IMR-90 (cell line): Measurements from ENCODE around the gene PPARGC1A. TPM values are rescaled to one million over a fixed set of nuclear protein-coding genes. Genes with fewer than 3 reads are reported as not detected.

Experiments
- ATAC-seq: fragments of 200-7000 bp; cut with Tn5 transposase; 2 replicates; pipeline ENCODE4 v1.9.1; 2020; ENCODE audit warnings: low read depth, mild to moderate bottlenecking, moderate library complexity
- BruUV-seq: library from RNA; stranded (reverse); fragments of 400-500 nt; replicated peaks from 2 replicates; lab custom pipeline; 2021; lab: Mats Ljungman, UMichigan
- CTCF ChIA-PET: fragments of 300-600 bp; formaldehyde crosslinking; extraction: SDS; loops from one replicate; lab custom pipeline; 2021; ENCODE audit warnings: antibody characterized with exemption; lab: Yijun Ruan, JAX
- POLR2A ChIA-PET: fragments of 300-600 bp; sonication (Branson Sonifier 250); formaldehyde crosslinking; loops from one replicate; lab custom pipeline; 2022; ENCODE audit warnings: antibody characterized with exemption; ENCODE audit not compliant: unreplicated experiment; lab: Charles Lee
- DNase-seq: peaks from one replicate; pipeline ENCODE4 v3.0.0; 2013
- H2AFZ ChIP-seq: replicated peaks from 2 replicates; pipeline ENCODE3; 2013; ENCODE audit warnings: low read length, mild to moderate bottlenecking; ENCODE audit not compliant: poor library complexity
- H2AK5ac ChIP-seq: 2 replicates; pipeline ENCODE4 v1.6.1; 2013; ENCODE audit warnings: low read depth, low read length, inconsistent platforms
- H2AK9ac ChIP-seq: replicated peaks from 2 replicates; pipeline ENCODE3; 2013; ENCODE audit warnings: mild to moderate bottlenecking, low read depth, low read length, moderate library complexity; ENCODE audit not compliant: poor library complexity
- H2BK120ac ChIP-seq: 2 replicates; pipeline ENCODE4 v1.6.1; 2013; ENCODE audit warnings: low read depth, low read length, inconsistent platforms
- H2BK15ac ChIP-seq: 3 replicates; pipeline ENCODE4 v1.6.1; 2013; ENCODE audit warnings: low read depth, low read length, inconsistent platforms
- H2BK20ac ChIP-seq: 2 replicates; pipeline ENCODE4 v1.6.1; 2013; ENCODE audit warnings: low read depth, mild to moderate bottlenecking, inconsistent platforms, low read length, moderate library complexity
- H2BK5ac ChIP-seq: 2 replicates; pipeline ENCODE4 v1.6.1; 2013; ENCODE audit warnings: mild to moderate bottlenecking, low read depth, low read length, inconsistent platforms; ENCODE audit not compliant: poor library complexity, severe bottlenecking
- H3K14ac ChIP-seq: replicated peaks from 2 replicates; pipeline ENCODE4 v1.6.1; 2013; ENCODE audit warnings: low read depth, low read length, inconsistent platforms
- H3K18ac ChIP-seq: 2 replicates; pipeline ENCODE4 v1.6.1; 2013; ENCODE audit warnings: low read depth, low read length, control low read depth
- H3K23ac ChIP-seq: 2 replicates; pipeline ENCODE4 v1.6.1; 2013; ENCODE audit warnings: low read depth, low read length, inconsistent platforms
- H3K27ac ChIP-seq: 2 replicates; pipeline ENCODE4 v1.5.1; 2013; ENCODE audit warnings: mild to moderate bottlenecking, control low read depth, low read length; ENCODE audit not compliant: insufficient read depth
- H3K27me3 ChIP-seq: 2 replicates; pipeline ENCODE4 v1.6.1; 2013; ENCODE audit warnings: low read length; ENCODE audit not compliant: control insufficient read depth, insufficient read depth
- H3K36me3 ChIP-seq: 2 replicates; pipeline ENCODE4 v1.6.1; 2013; ENCODE audit warnings: low read length, mixed read lengths; ENCODE audit not compliant: control insufficient read depth, insufficient read depth
- H3K4ac ChIP-seq: 2 replicates; pipeline ENCODE4 v1.6.1; 2013; ENCODE audit warnings: low read depth, low read length, inconsistent platforms
- H3K4me1 ChIP-seq: 2 replicates; pipeline ENCODE4 v1.6.1; 2013; ENCODE audit warnings: low read length, mixed read lengths; ENCODE audit not compliant: control insufficient read depth, insufficient read depth
- H3K4me2 ChIP-seq: 2 replicates; pipeline ENCODE4 v1.6.1; 2013; ENCODE audit warnings: low read depth, mild to moderate bottlenecking, control low read depth, low read length, moderate library complexity
- H3K4me3 ChIP-seq: 2 replicates; pipeline ENCODE4 v1.5.1; 2013; ENCODE audit warnings: low read depth, mild to moderate bottlenecking, control low read depth, low read length, moderate library complexity; ENCODE audit not compliant: insufficient read depth
- H3K56ac ChIP-seq: 2 replicates; pipeline ENCODE4 v1.6.1; 2013; ENCODE audit warnings: low read length, inconsistent platforms; ENCODE audit not compliant: insufficient read depth; ENCODE audit errors: extremely low read depth
- H3K79me1 ChIP-seq, 2 experiments: 2 replicates each; pipeline ENCODE4 v1.6.1; 2013; ENCODE audit warnings: low read length in 2 of 2, inconsistent platforms in 1 of 2, low read depth in 1 of 2
- H3K9ac ChIP-seq: 2 replicates; pipeline ENCODE4 v1.6.1; 2013; ENCODE audit warnings: low read depth, low read length, control low read depth
- H3K9me1 ChIP-seq: 2 replicates; pipeline ENCODE4 v1.6.1; 2013; ENCODE audit warnings: low read length, inconsistent platforms; ENCODE audit not compliant: insufficient read depth
- H3K9me3 ChIP-seq: 2 replicates; pipeline ENCODE4 v1.6.1; 2013; ENCODE audit warnings: low read length; ENCODE audit not compliant: control insufficient read depth, insufficient read depth
- H4K20me1 ChIP-seq: 2 replicates; pipeline ENCODE4 v1.6.1; 2013; ENCODE audit warnings: low read length, inconsistent platforms; ENCODE audit not compliant: insufficient read depth
- H4K5ac ChIP-seq: 2 replicates; pipeline ENCODE4 v1.6.1; 2013; ENCODE audit warnings: mild to moderate bottlenecking, low read depth, low read length, control low read depth
- H4K8ac ChIP-seq, 2 experiments: 2 replicates each; pipeline ENCODE4 v1.6.1; 2013; ENCODE audit warnings: low read depth in 2 of 2, low read length in 2 of 2, control low read depth in 1 of 2, inconsistent platforms in 1 of 2
- H4K91ac ChIP-seq: 2 replicates; pipeline ENCODE4 v1.6.1; 2013; ENCODE audit warnings: low read depth, low read length, inconsistent platforms; ENCODE audit not compliant: insufficient read depth
- BHLHE40 ChIP-seq: fragments of 150-350 bp; IDR thresholded peaks from 2 replicates; pipeline ENCODE4 v1.6.1; 2016; ENCODE audit warnings: mild to moderate bottlenecking, low read depth, low read length
- CHD1 ChIP-seq: IDR thresholded peaks from 2 replicates; pipeline ENCODE4 v1.6.1; 2012; ENCODE audit warnings: low read depth, low read length, improper control_type of control experiment
- ELK1 ChIP-seq: fragments of 150-350 bp; IDR thresholded peaks from 2 replicates; pipeline ENCODE4 v1.6.1; 2016; ENCODE audit warnings: low read depth, mild to moderate bottlenecking, low read length, moderate library complexity, borderline replicate concordance
- MAZ ChIP-seq: IDR thresholded peaks from 2 replicates; pipeline ENCODE4 v1.6.1; 2012; ENCODE audit warnings: low read depth, mild to moderate bottlenecking, low read length, improper control_type of control experiment, moderate library complexity, borderline replicate concordance
- MXI1 ChIP-seq: IDR thresholded peaks from 2 replicates; pipeline ENCODE4 v1.6.1; 2012; ENCODE audit warnings: low read depth, mild to moderate bottlenecking, low read length, moderate library complexity, borderline replicate concordance
- RCOR1 ChIP-seq: IDR thresholded peaks from 2 replicates; pipeline ENCODE4 v1.6.1; 2012; ENCODE audit warnings: mild to moderate bottlenecking, low read length, improper control_type of control experiment; ENCODE audit not compliant: insufficient replicate concordance
- WGBS, 2 experiments: methylation state at CpG; one replicate each; pipeline versions ENCODE4 v1.1.5 to v1.1.7; 2013; ENCODE audit warnings: missing lambda C conversion rate in 2 of 2; ENCODE audit not compliant: insufficient read length in 1 of 2; ENCODE audit errors: extremely low coverage in 2 of 2; 5-methylcytosine and 5-hydroxymethylcytosine counted together
- dilution Hi-C: fragments of 300-500 bp; cut with HindIII; formaldehyde crosslinking; loops from one replicate; pipeline ENCODE4 v1.14.3; 2018; ENCODE audit warnings: low sequenced_read_pairs; ENCODE audit not compliant: unreplicated experiment
- in situ Hi-C: fragments of 300-500 bp; cut with MboI; formaldehyde crosslinking; loops from 3 replicates; pipeline ENCODE4 v1.14.3; 2019; ENCODE audit warnings: low sequenced_read_pairs, inconsistent platforms, mixed read lengths
- intact Hi-C: fragments of 100-400 bp; cut with micrococcal nuclease; formaldehyde crosslinking; loops from 2 replicates; pipeline ENCODE4 v1.10.0; 2022
- polyA plus RNA-seq, 3 experiments: library from polyadenylated mRNA; depleted of rRNA; stranded (reverse); fragments of >200 nt; gene quantifications; 2 replicates each; pipeline ENCODE4 v1.2.3, GENCODE V29; 2012; ENCODE audit warnings: low replicate concordance in 1 of 3
- total RNA-seq: library from RNA; depleted of rRNA; stranded (reverse); fragments of >200 nt; gene quantifications from 2 replicates; pipeline ENCODE4 v1.2.3, GENCODE V29; 2012

PPARGC1A gene
- total and polyA plus RNA-seq, 2 of the 4 experiments (the other 2 are of a cell fraction) = under 0.01 to 0.03 TPM

DNA sequence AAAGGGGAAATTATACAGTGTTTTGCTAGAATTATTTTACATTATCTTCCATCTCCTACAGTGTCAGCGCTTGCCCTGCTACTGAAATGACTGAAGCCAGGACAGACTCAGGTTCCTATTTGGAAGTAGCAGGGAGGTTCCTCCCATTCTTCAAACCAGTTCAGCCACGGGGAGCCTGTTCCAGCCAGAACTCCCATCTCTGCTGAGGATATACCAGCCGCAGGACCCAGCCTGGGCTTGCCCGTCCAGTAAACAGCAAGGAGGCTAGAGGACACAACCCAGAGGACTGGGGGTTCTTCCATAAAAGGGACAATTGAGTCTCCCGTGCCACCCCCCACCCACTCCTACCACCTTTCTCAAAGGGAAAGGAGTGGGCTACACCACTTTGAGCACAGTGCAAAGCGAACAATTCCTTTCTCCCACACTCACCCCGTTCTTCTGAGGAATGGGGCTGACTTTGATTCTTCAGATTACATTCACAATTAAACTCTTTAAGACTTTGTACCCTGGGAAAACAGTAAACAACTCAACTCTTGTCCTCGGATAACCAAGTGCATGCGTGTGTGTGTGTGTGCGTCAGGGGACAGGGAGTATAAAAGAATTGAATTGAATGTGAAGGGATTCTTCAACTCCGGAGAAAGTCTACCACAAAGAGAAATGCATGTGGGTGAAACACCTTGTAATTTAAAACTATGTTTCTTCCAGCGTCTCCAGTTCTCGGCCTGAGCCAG lies 31.0 kb upstream of the PPARGC1A start:
- CTCF ChIA-PET = no interaction called here
- H3K9me3 ChIP-seq = no peaks in the 10 kb centered on the region
- in situ Hi-C loops = no loop called here

More for the DNA sequence above, 31.0 kb upstream of the PPARGC1A start:
- Histone ChIP-seq H4K20me1 (no peaks in the 10 kb centered on the region), H3K56ac (no peak overlapping the region), H2BK15ac (no peak overlapping the region), H4K5ac (no peak overlapping the region), H3K27ac (no peak overlapping the region), H3K27me3 (no peaks in the 10 kb centered on the region; the same call in 1 of the 2 replicates), H3K14ac (no peak overlapping the region), H2BK5ac (no peak overlapping the region), H3K9me1 (no peaks in the 10 kb centered on the region), H3K4me1 (no peaks in the 10 kb centered on the region), H3K18ac (no peak overlapping the region), H4K8ac (no peak overlapping the region), H3K4me3 (no peak overlapping the region), H2BK20ac (no peak overlapping the region), H3K4ac (no peak overlapping the region), H2BK120ac (no peak overlapping the region), H2AFZ (no peak overlapping the region), H2AK9ac (no peak overlapping the region), H3K4me2 (no peak overlapping the region), H3K9ac (no peak overlapping the region), H3K79me1 (no peaks in the 10 kb centered on the region), H2AK5ac (no peak overlapping the region), H3K23ac (no peak overlapping the region), H4K91ac (no peak overlapping the region), H3K36me3 (no peaks in the 10 kb centered on the region)
- TF ChIP-seq CHD1 = no peak
- no peak for TF ChIP-seq MAZ
- no peak for TF ChIP-seq BHLHE40
- TF ChIP-seq ELK1 = no peak
- TF ChIP-seq RCOR1 = no peak
- no peak for TF ChIP-seq MXI1
- DNase-seq (no peak), ATAC-seq (no peak)
- intact Hi-C loops = no loop called here
- BruUV-seq = no TSS peak
- POLR2A ChIA-PET = no interaction called here
- 100% methylated on average over 1 of the region's 13 CpGs; no CpG with 5 or more reads in 1 of the 2 experiments for WGBS, 2 experiments
- dilution Hi-C loops = no loop called here
